Measurements from ENCODE around the gene PPP1R37.

PPP1R37 gene

DNA sequence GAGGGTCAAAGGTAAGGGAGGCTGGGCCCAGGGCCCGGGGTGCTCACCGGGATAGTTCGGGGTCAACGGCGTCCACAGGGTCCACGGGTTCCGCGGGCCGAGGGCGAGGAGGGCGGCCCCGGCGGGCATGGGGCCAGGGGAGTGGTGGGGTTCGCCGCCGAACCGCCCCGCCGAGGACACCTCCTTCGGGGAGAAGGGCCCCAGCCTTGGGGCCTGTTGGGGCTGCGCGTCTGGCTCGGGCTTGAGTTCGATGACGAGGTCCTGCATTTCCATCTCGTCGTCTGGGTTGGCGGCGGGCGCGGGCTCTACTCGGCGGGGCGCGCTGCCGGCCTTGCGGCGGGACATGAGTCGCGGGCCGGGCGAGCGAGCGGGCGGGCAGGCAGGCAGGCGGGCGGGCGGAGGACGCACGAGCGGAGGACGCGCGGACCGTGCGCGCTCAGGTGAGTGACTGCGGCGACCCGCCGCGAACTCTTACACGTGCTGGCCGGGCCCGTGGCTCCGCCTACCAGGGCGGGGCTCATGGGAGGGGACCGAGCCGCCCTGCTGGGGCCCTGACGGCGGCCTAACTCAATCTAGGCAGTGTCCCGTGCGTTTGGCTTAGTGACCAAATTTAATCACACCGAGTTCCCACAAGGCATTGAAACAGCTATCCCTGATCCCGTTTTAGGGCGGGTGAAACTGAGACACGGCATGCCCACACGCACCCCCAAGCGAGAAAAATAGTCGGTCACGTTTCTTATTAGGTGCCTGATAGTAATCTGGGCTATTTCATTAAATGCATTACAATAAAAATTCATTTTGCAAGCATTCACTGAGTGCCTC, 16.7 kb upstream of the PPP1R37 start, which contains the start of gene ZNF296:
ZNF296 (minus strand) TSS at position 450 of the 822 bp plus-strand sequence; CDS start at position 345, 105 bp downstream.
- no peak within 1 kb of the TSS for H3K4ac ChIP-seq (ENCODE audit: low read length)
- peaks cover 2 to 9% of the 10 kb centered on the region in 2 donors for H3K36me3 ChIP-seq (replicated peaks in 1 of 2; ENCODE audit: control insufficient read depth in 2 of 2, insufficient read depth in 2 of 2, low read length in 2 of 2)
- peak within 1 kb of the TSS; percentile 74 for H3K18ac ChIP-seq (ENCODE audit: low read length)
- H3K4me2 ChIP-seq (ENCODE audit: insufficient read depth, low read length, poor library complexity, severe bottlenecking) = peak within 1 kb of the TSS; percentile 77
- peak; percentile 50 for DNase-seq (ENCODE audit: low spot score)
- peak within 1 kb of the TSS; percentile 98 for H3K23ac ChIP-seq (ENCODE audit: low read depth, low read length, poor library complexity)
- peak within 1 kb of the TSS; percentile 86 for H2AFZ ChIP-seq (ENCODE audit: low read length)
- peaks cover 5 to 27% (median 20%) of the 10 kb centered on the region in 3 experiments for H3K27me3 ChIP-seq (ENCODE audit: control insufficient read depth in 3 of 3, insufficient read depth in 3 of 3, low read depth in 1 of 3, low read length in 3 of 3)
- peaks cover 13 to 14% of the 10 kb centered on the region in 2 donors for H3K4me1 ChIP-seq (ENCODE audit: control insufficient read depth in 2 of 2, insufficient read depth in 1 of 2, low read depth in 1 of 2, low read length in 2 of 2)
- H3K4me3 ChIP-seq (ENCODE audit: low read length in 2 of 2) = peak within 1 kb of the TSS; percentile 36 to 69
- H2BK5ac ChIP-seq (ENCODE audit: low read length) = no peak within 1 kb of the TSS
- peak within 1 kb of the TSS; percentile 73 for H2AK5ac ChIP-seq (ENCODE audit: low read depth, low read length)
- H2BK12ac ChIP-seq (ENCODE audit: low read length) = peak within 1 kb of the TSS; percentile 58
- H4K8ac ChIP-seq (ENCODE audit: low read depth, low read length) = no peak within 1 kb of the TSS
- WGBS, 2 donors (ENCODE audit: extremely low coverage in 2 of 2, insufficient read length in 2 of 2, insufficient replicate concordance in 1 of 2) = no CpG with 5 or more reads among the region's 81 CpGs
- no peak within 1 kb of the TSS for H2BK120ac ChIP-seq (ENCODE audit: low read depth, low read length)
- peaks cover 6% of the 10 kb centered on the region for H3K79me1 ChIP-seq (ENCODE audit: low read depth, low read length)
- H3K9me3 ChIP-seq (replicated peaks in 1 of 2; ENCODE audit: control insufficient read depth in 2 of 2, insufficient read depth in 1 of 2, low read depth in 1 of 2, low read length in 2 of 2) = no peaks in the 10 kb centered on the region
- H3K9ac ChIP-seq (ENCODE audit: low read depth, low read length, poor library complexity) = peak within 1 kb of the TSS; percentile 70
- no peak within 1 kb of the TSS for H4K91ac ChIP-seq (ENCODE audit: low read depth, low read length, poor library complexity)
- H2BK15ac ChIP-seq (ENCODE audit: low read length) = peak within 1 kb of the TSS; percentile 96
- H3K14ac ChIP-seq (ENCODE audit: low read length) = no peak within 1 kb of the TSS
- no peak within 1 kb of the TSS for H3K27ac ChIP-seq (replicated peaks; ENCODE audit: low read length)

DNA sequence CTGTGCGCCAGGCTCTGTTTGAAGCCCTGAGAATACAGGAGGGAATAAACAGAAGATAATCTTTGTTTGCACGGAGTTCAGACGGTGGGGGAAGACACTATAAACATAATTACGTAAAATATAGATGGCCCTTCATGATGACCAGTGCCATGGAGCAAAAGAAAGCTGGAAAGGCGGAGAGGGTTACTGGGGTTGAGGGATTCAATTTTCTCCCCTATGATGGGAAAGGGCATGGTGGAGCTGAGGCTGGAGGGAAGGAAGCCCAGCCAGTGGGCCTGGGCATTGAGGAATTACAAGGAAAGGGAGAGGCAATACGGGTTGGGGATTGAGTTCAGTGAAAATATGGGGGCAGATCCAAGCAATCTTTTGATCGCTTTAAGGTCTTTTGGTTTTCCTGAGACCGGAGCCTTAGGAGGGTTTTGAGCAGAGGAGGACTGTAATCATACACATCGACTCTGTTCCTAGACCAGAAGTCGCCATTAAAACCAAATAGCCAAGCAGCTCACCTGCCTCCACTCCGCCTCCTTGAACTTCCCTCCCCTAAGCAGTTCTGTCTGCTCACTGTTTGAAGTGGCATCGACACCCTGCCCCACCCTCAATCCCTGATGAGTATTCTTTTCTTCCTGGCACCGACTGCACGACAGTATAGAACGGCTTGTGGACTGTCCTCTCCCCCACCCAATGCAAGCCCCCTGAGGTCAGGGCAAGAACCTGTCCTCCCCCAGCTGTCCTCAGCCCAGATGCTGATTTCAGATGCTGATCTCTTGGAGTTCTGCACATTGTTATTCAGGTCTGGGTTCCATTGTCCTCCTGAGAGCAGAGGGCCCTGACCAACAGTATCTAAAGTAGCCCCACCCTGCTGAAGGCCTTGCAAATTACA, 15.9 kb upstream of the PPP1R37 start:
- Histone ChIP-seq H3K79me1 (ENCODE audit: low read depth, low read length) (peaks cover 10% of the 10 kb centered on the region), H3K14ac (ENCODE audit: low read length) (no peak overlapping the region), H4K8ac (ENCODE audit: low read depth, low read length) (no peak overlapping the region), H3K9me3 (replicated peaks in 1 of 2; ENCODE audit: control insufficient read depth in 2 of 2, insufficient read depth in 1 of 2, low read depth in 1 of 2, low read length in 2 of 2) (no peaks in the 10 kb centered on the region), H3K27ac (replicated peaks; ENCODE audit: low read length) (no peak overlapping the region), H3K23ac (ENCODE audit: low read depth, low read length, poor library complexity) (no peak overlapping the region), H2AFZ (ENCODE audit: low read length) (peak overlapping the region; percentile 86), H3K9ac (ENCODE audit: low read depth, low read length, poor library complexity) (peak overlapping the region; percentile 38), H3K36me3 (replicated peaks in 1 of 2; ENCODE audit: control insufficient read depth in 2 of 2, insufficient read depth in 2 of 2, low read length in 2 of 2) (peaks cover 6 to 12% of the 10 kb centered on the region in 2 donors), H4K91ac (ENCODE audit: low read depth, low read length, poor library complexity) (no peak overlapping the region), H2AK5ac (ENCODE audit: low read depth, low read length) (no peak overlapping the region), H2BK120ac (ENCODE audit: low read depth, low read length) (no peak overlapping the region), H2BK5ac (ENCODE audit: low read length) (no peak overlapping the region), H3K18ac (ENCODE audit: low read length) (no peak overlapping the region), H3K4me3 (ENCODE audit: low read length in 2 of 2) (no peak overlapping the region), H2BK12ac (ENCODE audit: low read length) (no peak overlapping the region), H3K4me2 (ENCODE audit: insufficient read depth, low read length, poor library complexity, severe bottlenecking) (no peak overlapping the region), H3K4me1 (ENCODE audit: control insufficient read depth in 2 of 2, insufficient read depth in 1 of 2, low read depth in 1 of 2, low read length in 2 of 2) (peaks cover 13 to 14% of the 10 kb centered on the region in 2 donors), H2BK15ac (ENCODE audit: low read length) (no peak overlapping the region), H3K27me3 (ENCODE audit: control insufficient read depth in 3 of 3, insufficient read depth in 3 of 3, low read depth in 1 of 3, low read length in 3 of 3) (peaks cover 5 to 27% (median 20%) of the 10 kb centered on the region in 3 experiments), H3K4ac (ENCODE audit: low read length) (no peak overlapping the region)
- DNase-seq (ENCODE audit: low spot score) = no peak
- WGBS, 2 donors (ENCODE audit: extremely low coverage in 2 of 2, insufficient read length in 2 of 2, insufficient replicate concordance in 1 of 2) = no CpG with 5 or more reads among the region's 15 CpGs

DNA sequence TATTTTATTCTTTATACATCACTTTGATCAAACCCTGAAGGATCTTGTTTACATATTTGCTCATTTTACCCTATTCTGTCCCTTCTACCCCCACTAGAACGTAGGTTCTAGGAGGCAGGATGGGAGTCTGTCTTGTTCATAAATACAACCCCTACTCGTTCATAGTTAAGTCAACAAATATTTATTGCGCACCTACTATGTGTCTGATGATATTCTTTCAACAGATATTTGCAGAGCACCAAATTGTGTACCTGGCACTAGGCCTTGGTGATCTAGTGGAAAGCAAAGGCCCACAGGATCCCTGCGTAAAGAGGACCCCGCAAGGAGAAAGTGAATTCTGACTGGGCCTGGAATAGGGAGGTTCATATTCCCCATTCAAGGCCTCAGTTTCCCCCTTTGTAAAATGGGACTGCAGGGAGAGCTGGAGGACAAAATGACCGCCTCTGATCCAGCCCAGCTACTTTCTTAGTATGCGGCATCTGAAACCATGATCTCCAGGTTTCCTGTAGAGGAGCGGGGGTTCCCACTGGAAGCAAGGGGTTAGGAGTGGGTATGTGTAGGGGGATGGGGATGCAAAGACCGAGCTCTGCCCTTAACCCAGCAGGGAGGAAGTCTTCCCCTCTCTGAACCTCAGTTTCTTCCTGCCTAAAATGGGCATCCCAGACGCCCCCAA, 14.5 kb upstream of the PPP1R37 start:
- peaks cover 7 to 22% of the 10 kb centered on the region in 2 donors for H3K36me3 ChIP-seq (replicated peaks in 1 of 2; ENCODE audit: control insufficient read depth in 2 of 2, insufficient read depth in 2 of 2, low read length in 2 of 2)
- peaks cover 13 to 14% of the 10 kb centered on the region in 2 donors for H3K4me1 ChIP-seq (ENCODE audit: control insufficient read depth in 2 of 2, insufficient read depth in 1 of 2, low read depth in 1 of 2, low read length in 2 of 2)
- no peak for DNase-seq (ENCODE audit: low spot score)
- peaks cover 5 to 27% (median 20%) of the 10 kb centered on the region in 3 experiments for H3K27me3 ChIP-seq (ENCODE audit: control insufficient read depth in 3 of 3, insufficient read depth in 3 of 3, low read depth in 1 of 3, low read length in 3 of 3)
- peak overlapping the region; percentile 81 for H3K4me2 ChIP-seq (ENCODE audit: insufficient read depth, low read length, poor library complexity, severe bottlenecking)
- H2BK15ac ChIP-seq (ENCODE audit: low read length) = no peak overlapping the region
- no peak overlapping the region for H3K14ac ChIP-seq (ENCODE audit: low read length)
- H3K27ac ChIP-seq (replicated peaks; ENCODE audit: low read length) = no peak overlapping the region
- no peak overlapping the region for H3K9ac ChIP-seq (ENCODE audit: low read depth, low read length, poor library complexity)
- peak overlapping the region; percentile 63 for H3K18ac ChIP-seq (ENCODE audit: low read length)
- no peak overlapping the region for H4K91ac ChIP-seq (ENCODE audit: low read depth, low read length, poor library complexity)
- H4K8ac ChIP-seq (ENCODE audit: low read depth, low read length) = no peak overlapping the region
- H2BK12ac ChIP-seq (ENCODE audit: low read length) = no peak overlapping the region
- H3K23ac ChIP-seq (ENCODE audit: low read depth, low read length, poor library complexity) = peak overlapping the region; percentile 98
- H2AFZ ChIP-seq (ENCODE audit: low read length) = peak overlapping the region; percentile 90
- no peak overlapping the region for H2BK120ac ChIP-seq (ENCODE audit: low read depth, low read length)
- H3K4ac ChIP-seq (ENCODE audit: low read length) = no peak overlapping the region
- H3K79me1 ChIP-seq (ENCODE audit: low read depth, low read length) = peaks cover 10% of the 10 kb centered on the region
- peak overlapping the region; percentile 90 to 92 for H3K4me3 ChIP-seq (ENCODE audit: low read length in 2 of 2)
- no peaks in the 10 kb centered on the region for H3K9me3 ChIP-seq (replicated peaks in 1 of 2; ENCODE audit: control insufficient read depth in 2 of 2, insufficient read depth in 1 of 2, low read depth in 1 of 2, low read length in 2 of 2)
- peak overlapping the region; percentile 59 for H2AK5ac ChIP-seq (ENCODE audit: low read depth, low read length)
- no peak overlapping the region for H2BK5ac ChIP-seq (ENCODE audit: low read length)
- no CpG with 5 or more reads among the region's 10 CpGs for WGBS, 2 donors (ENCODE audit: extremely low coverage in 2 of 2, insufficient read length in 2 of 2, insufficient replicate concordance in 1 of 2)
